NCI-H2107 treated with DMSO at 0.1 percent for 48 hours (cell line): ENCODE results near the gene MALRD1.

Experiments
- DNase-seq: peaks from one replicate; lab custom pipeline; 2025; ENCODE audit not compliant: unreplicated experiment; lab: John Stamatoyannopoulos, UW

Gene MALRD1

DNA sequence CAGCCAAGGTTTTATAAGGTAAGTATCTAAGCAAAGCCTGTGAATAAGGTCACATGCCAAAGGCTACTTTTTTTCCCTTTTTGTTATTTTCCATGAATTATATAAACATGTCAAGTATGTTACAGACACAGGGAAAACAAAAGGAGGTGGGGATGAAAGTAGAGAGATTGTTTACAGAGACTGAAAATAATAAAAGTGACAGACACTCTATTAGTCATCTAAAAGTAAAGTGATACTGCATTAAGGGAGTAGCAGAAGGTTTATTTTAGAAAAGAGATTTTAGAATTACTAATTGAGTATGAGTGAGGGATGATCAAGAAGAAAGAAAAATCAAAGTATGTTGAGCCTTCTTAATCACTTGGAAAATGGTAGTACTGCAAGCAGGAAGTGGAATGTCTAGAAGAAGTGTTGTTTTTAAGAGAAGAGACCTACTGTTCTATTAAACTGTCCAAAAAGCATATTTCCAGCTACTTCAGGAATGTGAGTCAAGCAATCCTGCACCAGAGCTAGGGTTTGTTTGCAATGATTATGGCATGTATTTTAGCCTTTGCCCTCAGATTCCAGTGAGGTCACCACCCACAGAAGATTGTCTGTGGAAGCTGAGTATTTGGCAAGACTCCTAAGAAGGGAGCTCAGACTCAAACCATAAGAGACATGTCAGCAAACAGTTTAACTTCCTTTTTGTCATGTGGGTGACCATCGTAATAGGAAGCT is 589.7 kb downstream of the MALRD1 start:
- no peak for DNase-seq

DNA sequence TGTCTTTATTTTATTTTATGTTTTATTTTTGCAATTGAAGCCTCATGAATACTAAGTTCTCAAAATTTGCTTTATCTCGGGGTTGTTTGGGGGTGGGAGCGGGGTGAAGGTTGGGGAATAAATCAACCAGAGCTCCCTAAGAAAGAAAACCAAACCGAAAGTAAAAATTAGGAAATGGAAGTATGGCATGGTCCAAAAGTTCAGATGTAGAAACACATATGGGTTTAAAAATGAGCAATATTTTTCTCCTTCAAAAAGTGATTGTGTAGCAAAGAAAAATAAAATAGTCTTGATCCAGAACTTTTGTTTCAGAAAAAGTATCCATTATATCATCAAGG is 590.3 kb downstream of the MALRD1 start:
- DNase-seq: no peak

DNA sequence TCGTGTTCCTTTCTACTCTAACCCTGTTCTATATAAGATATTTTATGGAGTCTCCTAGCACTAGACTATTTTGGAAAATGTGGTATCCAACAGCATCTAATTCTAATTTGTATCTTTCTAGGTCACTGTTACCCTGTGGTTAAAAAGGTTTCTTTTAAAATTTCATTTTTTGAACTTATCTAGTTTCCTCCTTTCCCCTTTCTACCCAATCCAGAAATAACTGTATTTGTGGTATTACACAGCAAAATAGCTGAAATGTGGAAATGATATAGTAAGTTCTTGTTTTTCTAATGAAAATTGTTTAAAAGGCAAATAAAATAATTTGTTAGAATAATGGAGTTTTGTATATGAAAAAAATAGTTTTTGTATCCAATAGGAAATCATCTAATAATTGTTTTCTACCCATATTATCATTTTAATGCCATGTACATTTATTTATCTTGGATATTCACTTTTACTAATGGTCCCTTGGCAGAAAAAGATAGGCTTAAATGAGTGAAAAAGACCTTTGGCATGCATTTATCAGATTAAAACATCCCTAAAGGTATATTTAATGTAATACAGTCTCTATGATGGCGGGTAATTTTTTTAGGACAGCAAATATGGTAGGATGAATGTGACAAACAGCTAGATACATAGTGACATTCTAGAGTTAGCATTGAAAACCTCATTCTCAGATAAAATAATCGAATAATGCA is 592.1 kb downstream of the MALRD1 start:
- no peak for DNase-seq

DNA sequence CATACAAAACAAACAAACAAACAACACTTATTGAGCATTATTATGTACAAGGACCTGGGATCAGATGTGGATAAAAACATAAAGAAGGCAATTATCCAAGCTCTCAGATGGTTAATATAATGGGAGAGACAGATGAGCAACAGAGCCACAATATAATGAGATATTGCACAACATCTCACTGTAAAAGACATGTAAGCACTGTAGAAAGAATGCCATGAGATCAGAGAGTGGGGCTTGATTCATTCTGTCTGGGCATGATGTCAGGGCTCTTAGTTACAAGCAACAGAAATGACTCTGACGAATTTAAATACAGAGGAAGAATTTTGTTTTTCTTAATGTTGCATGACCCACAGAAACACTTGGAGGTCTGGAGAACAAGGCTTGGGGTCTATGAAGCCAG is 602.9 kb downstream of the MALRD1 start:
- DNase-seq: no peak

DNA sequence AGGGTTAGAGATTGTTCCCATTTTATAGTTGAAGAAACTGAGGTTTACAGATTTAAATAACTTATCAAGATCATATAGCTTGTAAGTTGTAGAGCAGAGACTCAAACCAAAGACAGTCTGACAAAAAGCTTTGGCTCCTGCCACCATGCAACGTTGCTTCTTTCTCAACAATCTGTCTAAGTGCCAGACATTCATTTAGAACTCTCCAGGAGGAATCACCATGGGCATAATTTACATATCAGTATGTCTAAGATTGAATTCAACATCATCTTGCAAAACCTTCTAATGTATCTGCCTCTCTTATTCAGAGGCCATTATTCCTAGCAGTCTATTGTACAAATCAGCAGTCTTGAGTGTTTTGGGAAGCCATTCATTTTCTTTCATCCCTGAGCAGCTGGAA is 604.1 kb downstream of the MALRD1 start:
- DNase-seq: no peak

DNA sequence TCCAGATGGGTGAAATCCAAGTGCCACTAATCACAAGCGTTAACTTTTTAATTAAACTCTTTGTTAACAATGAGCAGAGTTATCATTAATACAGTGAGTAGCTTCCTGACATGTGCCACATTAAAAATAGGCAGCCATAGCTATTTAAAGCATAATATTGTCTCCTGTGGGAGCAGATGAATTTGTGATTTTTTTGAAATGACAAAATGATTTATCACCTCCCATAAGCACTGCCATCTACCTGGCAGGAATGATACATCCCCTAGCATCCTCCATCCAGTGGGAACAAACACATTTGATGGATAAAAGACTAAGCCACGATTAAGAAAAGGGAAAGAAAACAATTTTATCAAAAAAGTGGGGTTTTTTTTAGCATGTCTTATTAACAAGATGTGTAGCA is 605.3 kb downstream of the MALRD1 start:
- no peak for DNase-seq

DNA sequence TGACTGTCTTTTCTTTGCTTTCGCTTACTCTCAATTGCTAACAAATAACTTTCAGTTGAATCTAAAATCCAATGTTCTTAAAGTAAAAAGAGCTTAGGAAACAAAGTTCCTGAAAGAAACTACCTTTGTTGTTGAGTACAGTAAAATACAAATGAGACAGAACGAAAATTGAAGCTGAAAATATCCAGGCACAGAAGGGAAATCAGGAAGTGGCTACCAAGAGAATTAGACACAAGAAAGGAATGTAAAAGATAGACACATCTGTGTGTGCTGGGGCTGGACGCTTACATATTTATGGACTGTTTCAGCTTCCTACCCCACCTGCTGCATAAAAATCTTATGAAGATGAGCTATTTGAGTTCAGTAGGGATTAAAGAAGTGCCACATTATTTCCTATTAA is 606.0 kb downstream of the MALRD1 start:
- no peak for DNase-seq

DNA sequence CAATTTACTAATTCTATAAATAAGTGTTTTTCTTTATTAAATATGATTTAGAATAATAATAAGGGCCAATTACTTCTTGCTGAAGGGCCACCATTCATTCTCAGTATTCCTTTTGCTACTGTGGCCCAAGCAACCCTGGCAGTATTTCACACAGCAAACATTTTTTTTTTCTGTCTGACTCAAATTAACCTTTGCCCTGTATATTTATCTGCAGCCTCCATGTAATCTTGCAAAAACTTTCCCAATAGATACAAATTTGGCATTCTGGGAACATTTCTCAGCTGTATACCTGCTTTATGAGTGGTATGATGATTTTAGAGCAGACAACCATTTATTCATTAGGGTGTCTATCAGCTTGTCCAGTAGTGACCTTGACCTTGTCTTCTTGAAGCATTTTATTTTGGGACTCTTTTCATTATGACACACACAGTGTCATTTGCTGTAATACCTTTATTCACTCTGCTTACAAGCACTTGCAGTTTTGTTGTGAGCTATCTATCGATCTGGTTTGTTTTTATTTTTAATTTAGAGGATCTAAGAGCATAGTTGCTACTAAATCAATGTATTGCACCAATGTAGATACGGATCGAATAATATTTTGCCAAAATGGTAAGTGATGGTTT is 607.9 kb downstream of the MALRD1 start:
- DNase-seq: no peak

DNA sequence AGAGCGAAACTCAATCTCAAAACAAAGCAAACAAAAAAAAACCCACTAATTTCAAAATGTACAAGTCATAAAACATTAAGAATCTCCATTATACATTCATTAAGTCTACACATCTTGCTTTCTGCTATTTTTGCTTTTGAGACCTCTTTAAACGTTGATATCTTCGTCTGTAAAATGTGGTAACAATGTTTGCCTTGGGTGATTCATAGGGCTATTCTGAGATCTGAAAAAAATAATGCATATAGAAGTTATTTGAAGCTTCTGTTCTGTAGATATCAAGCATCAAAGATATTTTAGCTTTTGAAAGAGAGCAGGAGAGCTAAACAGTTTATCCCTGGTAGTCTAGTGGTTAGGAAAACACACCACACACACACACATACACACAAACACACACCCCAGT is 609.5 kb downstream of the MALRD1 start:
- DNase-seq: no peak

DNA sequence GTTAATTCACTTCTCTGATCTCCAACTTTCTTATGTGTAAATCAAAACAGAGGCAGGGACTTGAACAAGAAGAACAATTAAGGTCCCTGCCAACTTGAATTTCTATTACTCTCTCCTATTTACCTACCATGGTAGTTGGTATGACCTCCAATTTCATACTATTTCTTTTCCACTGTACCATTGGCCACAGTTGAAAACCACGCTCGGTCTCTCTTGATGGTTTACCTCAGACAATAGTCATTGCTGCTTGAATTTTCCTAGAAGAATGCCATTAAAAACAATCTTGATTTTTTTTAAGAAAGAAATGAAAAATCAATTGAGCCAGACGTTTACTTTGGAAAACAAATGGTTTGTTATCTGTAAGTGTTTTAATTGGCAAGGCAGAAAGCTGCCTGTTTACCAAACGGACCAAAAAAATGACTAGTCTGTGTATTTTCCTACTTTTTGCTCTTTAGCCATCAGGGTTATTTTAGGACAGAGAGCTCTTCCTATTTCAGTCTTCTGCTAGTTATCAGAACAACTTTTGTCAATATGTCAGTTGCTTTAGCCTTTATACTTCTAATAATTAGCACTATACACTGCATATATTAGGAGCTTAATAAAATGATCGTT is 610.1 kb downstream of the MALRD1 start:
- no peak for DNase-seq

DNA sequence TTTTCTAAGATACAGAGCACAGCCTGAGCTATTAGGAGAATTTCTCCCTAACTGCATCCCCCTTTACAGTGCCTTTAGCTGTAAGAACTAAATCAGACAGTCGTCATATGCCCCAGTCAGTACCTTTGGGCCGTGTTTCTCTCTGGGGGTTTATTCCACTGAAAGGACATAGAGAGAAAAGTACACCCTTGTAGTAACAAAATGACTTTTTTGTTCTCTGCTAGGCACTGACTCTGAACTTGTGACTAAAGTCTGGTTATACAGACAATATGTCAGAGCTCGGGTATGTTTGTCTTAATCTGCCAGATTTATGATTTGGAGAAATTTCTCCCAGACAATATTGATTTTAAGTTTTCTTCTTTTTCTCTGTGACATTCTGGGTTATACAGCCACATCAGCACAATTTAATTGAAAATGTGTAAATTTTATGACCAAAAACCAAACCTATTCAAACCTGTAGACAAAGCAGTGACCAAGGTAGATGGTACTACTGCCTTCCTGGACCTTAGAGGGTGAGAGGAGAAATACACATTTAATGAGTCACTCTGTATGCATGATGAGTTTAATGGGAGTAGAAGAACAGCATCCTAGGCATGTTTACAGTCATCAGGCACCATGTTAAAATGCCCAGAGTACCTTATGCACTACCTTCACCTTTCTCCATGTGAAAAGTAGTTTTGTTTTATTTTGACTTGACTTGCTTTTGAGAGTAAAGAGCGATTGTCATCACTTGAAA is 611.5 kb downstream of the MALRD1 start:
- DNase-seq: no peak

DNA sequence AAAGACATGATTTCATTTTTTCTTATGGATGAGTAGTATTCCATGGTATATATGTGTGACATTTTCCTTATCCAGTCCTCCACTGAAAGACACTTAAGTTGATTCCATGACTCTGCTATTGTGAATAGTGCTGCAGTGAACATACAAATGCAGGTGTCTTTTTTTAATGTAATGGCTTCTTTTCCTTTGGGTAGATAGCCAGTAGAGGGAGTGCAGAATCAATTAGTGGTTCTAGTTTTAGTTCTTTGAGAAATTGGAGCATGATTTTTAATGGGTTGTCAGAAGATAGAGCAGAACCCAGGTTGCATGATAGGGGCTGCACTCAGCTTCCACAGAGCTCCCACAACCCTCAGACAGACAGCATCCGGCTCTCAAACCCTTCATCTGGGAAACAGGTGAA is 614.7 kb downstream of the MALRD1 start:
- no peak for DNase-seq

DNA sequence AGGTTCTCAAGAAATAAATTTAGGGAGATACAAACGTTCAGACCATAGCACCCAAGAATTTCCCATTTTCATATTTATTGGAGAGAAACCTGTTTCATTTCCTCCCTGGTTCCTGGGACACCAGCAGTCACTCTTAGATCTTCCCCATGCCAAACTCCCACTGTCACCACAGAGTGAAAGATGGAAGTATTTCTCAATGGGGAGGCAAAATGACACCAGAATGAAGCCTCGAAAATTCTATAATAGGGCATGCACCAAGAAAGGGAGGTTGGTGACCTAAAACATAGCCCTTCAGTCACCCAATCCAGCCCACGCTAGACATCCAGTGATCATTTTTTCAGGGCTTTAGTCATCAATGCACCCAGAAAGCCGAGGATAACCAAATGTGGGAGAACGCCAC is 619.5 kb downstream of the MALRD1 start:
- DNase-seq: no peak

DNA sequence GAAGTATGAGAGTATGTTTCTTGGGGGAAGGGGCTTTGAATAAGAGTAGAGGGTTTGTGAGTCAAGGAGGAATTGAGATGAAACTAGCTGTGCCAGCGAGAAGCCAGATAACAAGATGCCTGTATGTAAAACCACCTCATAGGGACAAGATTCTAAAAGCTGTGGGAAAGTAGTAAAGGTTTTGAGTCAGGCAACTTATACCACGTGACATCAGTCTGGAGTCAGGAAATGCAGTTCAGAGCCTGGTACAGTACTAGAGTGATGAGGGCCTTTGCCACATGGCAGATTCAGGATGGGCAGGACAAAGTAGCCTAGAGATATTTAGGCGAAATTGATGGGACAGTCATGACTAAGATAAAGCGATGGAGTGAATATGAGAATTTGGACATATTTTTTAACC is 627.5 kb downstream of the MALRD1 start:
- no peak for DNase-seq

DNA sequence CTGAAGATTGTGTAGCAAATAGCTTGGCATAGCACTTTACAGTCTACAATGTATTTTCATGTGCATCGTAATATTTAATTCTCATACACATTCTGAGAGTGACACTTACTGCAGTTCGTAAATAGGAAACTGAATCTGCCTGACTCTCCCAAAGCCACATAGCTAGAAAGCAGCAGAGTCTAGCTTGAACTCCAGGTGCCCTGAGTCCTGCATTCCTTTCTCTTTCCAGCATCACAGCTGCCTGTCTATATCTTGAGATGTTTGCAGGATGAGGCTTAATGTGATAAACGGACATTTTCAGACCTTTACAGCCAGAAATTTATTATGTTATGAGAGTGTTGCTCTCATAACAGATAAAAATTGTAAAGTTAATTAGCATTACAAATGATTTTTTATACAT is 634.8 kb downstream of the MALRD1 start:
- no peak for DNase-seq

DNA sequence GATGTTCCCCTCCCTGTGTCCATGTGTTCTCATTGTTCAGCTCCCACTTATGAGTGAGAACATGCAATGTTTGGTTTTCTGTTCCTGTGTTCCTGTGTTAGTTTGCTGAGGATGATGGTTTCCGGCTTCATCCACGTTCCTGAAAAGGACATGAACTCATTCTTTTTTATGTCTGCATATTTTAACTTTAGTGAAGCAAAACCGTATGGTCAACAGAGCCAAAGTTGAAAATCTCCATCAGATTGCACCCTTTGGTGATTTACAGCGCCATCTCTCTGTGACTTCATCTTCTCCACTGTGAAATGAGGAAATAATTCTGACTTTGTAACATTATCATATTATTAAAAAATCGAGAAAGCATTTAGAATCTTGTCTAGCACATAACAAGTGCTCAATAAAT is 635.4 kb downstream of the MALRD1 start:
- no peak for DNase-seq

DNA sequence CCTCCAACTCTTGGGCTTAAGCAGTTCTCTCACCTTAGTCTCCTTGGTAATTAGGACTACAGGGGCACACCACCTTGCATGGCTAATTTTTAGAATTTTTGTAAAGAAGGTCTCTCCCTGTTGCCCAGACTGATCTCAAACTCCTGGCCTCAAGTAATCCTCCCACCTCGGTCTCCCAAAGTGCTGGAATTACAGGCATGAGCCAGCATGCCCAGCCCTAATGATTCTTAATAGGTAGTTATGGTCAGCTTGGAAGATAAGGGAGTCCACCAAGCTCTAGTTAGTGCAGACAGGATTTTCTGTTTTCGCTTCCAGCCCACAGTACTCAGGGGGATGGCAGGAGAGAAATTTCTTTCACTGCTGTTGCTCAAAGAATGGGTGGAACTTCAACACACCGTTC is 639.7 kb downstream of the MALRD1 start:
- no peak for DNase-seq

DNA sequence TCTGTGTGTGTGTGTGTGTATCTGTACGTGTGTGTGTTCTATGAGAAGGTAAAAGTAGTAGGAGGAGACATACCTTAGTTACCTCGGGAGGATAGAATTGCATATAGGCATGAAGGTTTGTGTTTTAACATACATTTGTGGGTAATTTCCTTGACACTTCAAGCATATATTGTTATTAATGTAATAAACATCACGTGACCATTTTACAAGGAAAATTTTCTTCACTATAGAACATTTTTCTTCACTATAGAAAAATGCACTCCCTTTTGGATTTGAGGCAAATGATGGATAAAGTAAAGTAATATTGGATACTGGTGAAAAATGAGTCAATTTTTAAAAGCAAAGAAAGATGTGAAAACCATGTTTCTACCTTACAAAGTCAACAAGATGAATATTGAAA is 640.6 kb downstream of the MALRD1 start:
- no peak for DNase-seq

DNA sequence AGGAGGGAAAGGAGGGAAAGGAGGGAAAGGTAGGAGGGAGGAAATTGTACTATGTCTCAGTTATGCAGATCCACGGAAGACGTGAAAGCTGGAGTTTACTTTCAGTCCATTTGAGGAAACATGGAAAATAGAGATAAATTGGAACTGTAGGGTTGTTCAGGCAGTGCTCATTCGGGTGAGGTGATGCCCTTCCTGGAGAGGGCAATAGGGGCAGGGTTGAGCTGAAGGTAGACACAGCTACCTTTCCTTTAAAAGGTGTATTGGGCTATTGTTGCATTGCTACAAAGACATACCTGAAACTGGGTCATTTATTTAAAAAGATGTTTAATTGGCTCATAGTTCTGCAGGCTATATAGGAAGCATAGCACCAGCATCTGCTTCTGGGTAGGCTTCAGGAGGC is 650.7 kb downstream of the MALRD1 start:
- DNase-seq: no peak

DNA sequence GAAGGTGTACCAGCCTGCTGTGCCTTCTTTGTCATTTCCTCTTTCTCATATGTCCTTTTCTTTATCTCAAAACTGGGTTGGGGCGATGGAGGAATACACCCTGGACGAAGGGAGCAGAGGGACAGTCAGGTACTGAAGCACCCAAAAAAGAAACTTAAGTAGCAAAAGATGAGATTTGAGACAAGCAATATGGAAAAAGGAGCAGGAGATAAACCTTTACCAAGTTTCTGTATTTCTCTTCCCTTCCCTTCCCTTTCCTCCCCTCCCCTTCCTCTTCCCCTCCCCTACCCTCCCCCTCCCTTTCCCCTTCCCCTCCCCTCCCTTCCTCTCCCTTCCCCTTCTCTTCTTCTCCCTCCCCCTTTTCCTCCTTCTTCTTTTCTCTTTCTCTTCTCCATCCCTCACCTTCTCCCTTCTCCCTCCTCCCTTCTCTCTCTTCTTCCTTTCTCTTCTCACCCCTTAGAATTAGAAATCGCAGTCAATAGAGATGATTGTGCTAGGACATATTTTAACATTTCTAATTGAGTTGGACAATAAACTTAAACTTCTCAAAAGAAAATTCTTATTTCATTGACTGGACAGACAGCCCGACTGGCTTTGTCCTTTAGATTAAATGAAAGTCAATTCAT is 652.9 kb downstream of the MALRD1 start:
- DNase-seq: no peak

DNA sequence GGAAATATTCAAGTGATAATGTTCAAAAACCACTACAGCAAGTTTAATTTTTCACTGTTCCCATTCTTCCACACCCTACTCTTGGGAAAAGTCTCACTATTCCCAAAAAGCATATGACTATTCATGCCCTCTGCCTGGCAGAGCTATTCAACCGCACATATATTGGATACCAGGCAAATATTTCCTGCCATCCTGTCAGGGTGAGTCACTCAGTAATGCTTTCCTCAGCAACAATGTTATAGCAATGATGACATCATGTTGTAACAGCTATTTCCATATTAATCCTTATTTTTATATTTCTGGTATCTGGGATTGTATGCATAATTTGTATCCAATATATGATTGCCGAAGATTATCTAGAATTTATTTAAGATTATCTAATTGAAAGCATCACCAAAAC is 653.6 kb downstream of the MALRD1 start:
- no peak for DNase-seq
